Testis (tissue), 3 donors: ENCODE measurements around the gene TUBB4A. TPM values are rescaled to one million over a fixed set of nuclear protein-coding genes. Genes with fewer than 3 reads are reported as not detected.
A peak's percentile ranks its signal among the peaks of the same experiment; 100 is the strongest.

Experiments used
- DNase-seq: peaks from one replicate; pipeline ENCODE4 v3.0.0-alpha.2; 2019
- H3K27ac ChIP-seq, 2 donors: fragments of 200-600 bp; sonication (generic); one replicate each; pipeline ENCODE4 v1.5.1; 2019
- H3K27me3 ChIP-seq: fragments of 200-600 bp; sonication (generic); one replicate; pipeline ENCODE4 v1.5.1; 2019
- H3K36me3 ChIP-seq: fragments of 200-600 bp; sonication (generic); one replicate; pipeline ENCODE4 v1.5.1; 2017; ENCODE audit warnings: low read depth; ENCODE audit errors: missing control alignments
- H3K4me1 ChIP-seq: fragments of 200-600 bp; sonication (generic); one replicate; pipeline ENCODE4 v1.5.1; 2019
- H3K4me3 ChIP-seq, 2 donors: fragments of 200-600 bp; sonication (generic); one replicate each; pipeline ENCODE4 v1.5.1; 2017 to 2019
- H3K9me3 ChIP-seq: fragments of 200-600 bp; sonication (generic); one replicate; pipeline ENCODE4 v1.5.1; 2017
- CTCF ChIP-seq, 3 experiments: fragments of 450-650 bp in 2 of 3; fragments of 200-600 bp in 1 of 3; sonication (generic) in 1 of 3; IDR thresholded peaks; one replicate each; pipeline ENCODE4 v1.5.1; 2016 to 2019; ENCODE audit warnings: antibody characterized with exemption in 3 of 3, mild to moderate bottlenecking in 2 of 3, moderate library complexity in 1 of 3
- POLR2A ChIP-seq: fragments of 450-650 bp; IDR thresholded peaks from one replicate; pipeline ENCODE4 v1.6.1; 2017; ENCODE audit warnings: antibody characterized with exemption, mild to moderate bottlenecking, moderate library complexity
- WGBS, 2 donors: methylation state at CpG; one replicate each; pipeline ENCODE4 v1.1.5; 2018; 5-methylcytosine and 5-hydroxymethylcytosine counted together
- intact Hi-C: fragments of 100-400 bp; cut with DNase I; formaldehyde crosslinking; loops from one replicate; pipeline ENCODE4 v1.15.1; 2023; ENCODE audit warnings: low total_unique reads
- polyA plus RNA-seq: library from polyadenylated mRNA; stranded (reverse); fragments of 350-450 nt; fragmentation: Illumina TruSeq; extraction: RNeasy Lipid Tissue Mini Kit (QIAGEN cat#74804); gene quantifications from one replicate; pipeline ENCODE4 v1.2.3, GENCODE V29; 2014; ENCODE audit warnings: low read depth, low replicate concordance; ENCODE audit not compliant: insufficient read depth
- total RNA-seq, 2 donors: library from RNA; depleted of rRNA; stranded (reverse); fragments of >200 nt; gene quantifications; one replicate each; pipeline ENCODE4 v1.2.3, GENCODE V29; 2016

TUBB4A gene
- total and polyA plus RNA-seq, 3 donors from 2014 or later, result 205 to 277 (median 217) TPM

GRCh38 chr19:6465663-6466062, 36.4 kb downstream of the TUBB4A start:
- H3K27ac ChIP-seq, result no peak overlapping the region
- no peak overlapping the region for H3K4me3 ChIP-seq
- peaks cover 1% of the 10 kb centered on the region for H3K4me1 ChIP-seq
- no peaks in the 10 kb centered on the region for H3K36me3 ChIP-seq
- H3K9me3 ChIP-seq, result no peaks in the 10 kb centered on the region
- 81 to 96% methylated on average over 8 of the region's 8 CpGs for WGBS, 2 donors
- TF ChIP-seq CTCF (IDR thresholded peaks at IDR 0.05), result no peak
- DNase-seq, result no peak
- H3K27me3 ChIP-seq, result no peaks in the 10 kb centered on the region
- intact Hi-C loops, result no loop called here

GRCh38 chr19:6465006-6465405, 37.1 kb downstream of the TUBB4A start:
- H3K27me3 ChIP-seq, result no peaks in the 10 kb centered on the region
- intact Hi-C loops, result no loop called here
- no peak overlapping the region for H3K27ac ChIP-seq
- peaks cover 3% of the 10 kb centered on the region for H3K4me1 ChIP-seq
- no peak for DNase-seq
- no peak overlapping the region for H3K4me3 ChIP-seq
- no peaks in the 10 kb centered on the region for H3K9me3 ChIP-seq
- WGBS, 2 donors, result 48 to 55% methylated on average over 6 to 9 of the region's 9 CpGs
- H3K36me3 ChIP-seq, result no peaks in the 10 kb centered on the region
- no peak for TF ChIP-seq POLR2A
- no peak for TF ChIP-seq CTCF (IDR thresholded peaks at IDR 0.05)

- H3K4me3 ChIP-seq, result peak within 1 kb of the TSS in 1 of 2 donors; percentile 12
- H3K4me1 ChIP-seq, result peaks cover 3% of the 10 kb centered on the region
- TF ChIP-seq CTCF (IDR thresholded peaks at IDR 0.05) (no peak), POLR2A (no peak)
- H3K27me3 ChIP-seq, result no peaks in the 10 kb centered on the region
- no peak within 1 kb of the TSS for H3K27ac ChIP-seq
- H3K36me3 ChIP-seq, result no peaks in the 10 kb centered on the region
- no peaks in the 10 kb centered on the region for H3K9me3 ChIP-seq
- DNase-seq, result peak; percentile 37
- intact Hi-C loops, result no loop called here
- 4% methylated on average over 10 to 58 of the region's 65 CpGs for WGBS, 2 donors
Measured at GRCh38 chr19:6464070-6464873, 37.8 kb downstream of the TUBB4A start, which contains the start of gene CRB3. TSS of gene CRB3 (plus strand) at chr19:6464271. CDS start at chr19:6464702, 431 bp downstream.

GRCh38 chr19:6460099-6460884, 41.8 kb downstream of the TUBB4A start:
- Histone ChIP-seq H3K9me3 (no peaks in the 10 kb centered on the region), H3K4me3 (peak overlapping the region; percentile 68 to 72), H3K27me3 (no peaks in the 10 kb centered on the region), H3K36me3 (no peaks in the 10 kb centered on the region), H3K27ac (no peak overlapping the region), H3K4me1 (peaks cover 13% of the 10 kb centered on the region)
- 1% methylated on average over 28 to 53 of the region's 57 CpGs for WGBS, 2 donors
- TF ChIP-seq POLR2A (no peak), CTCF (IDR thresholded peaks at IDR 0.05) (peak in 2 of 3 experiments; percentile 37 to 47)
- peak; percentile 99 for DNase-seq
- intact Hi-C loops, result no loop called here
